HG03558 (cell line): ENCODE results near the gene SRSF2.
"Not testable (repeated sequence)": the region's sequence is repeated elsewhere in the genome, so short reads cannot be mapped to it uniquely, and the experiment has no call there.

Experiments
- ATAC-seq: cut with Tn5 transposase; IDR thresholded peaks from one replicate; pipeline ENCODE4 v1.9.1; 2021; ENCODE audit warnings: moderate number of reproducible peaks; ENCODE audit not compliant: unreplicated experiment; ENCODE audit errors: extremely low read depth

SRSF2 gene

DNA sequence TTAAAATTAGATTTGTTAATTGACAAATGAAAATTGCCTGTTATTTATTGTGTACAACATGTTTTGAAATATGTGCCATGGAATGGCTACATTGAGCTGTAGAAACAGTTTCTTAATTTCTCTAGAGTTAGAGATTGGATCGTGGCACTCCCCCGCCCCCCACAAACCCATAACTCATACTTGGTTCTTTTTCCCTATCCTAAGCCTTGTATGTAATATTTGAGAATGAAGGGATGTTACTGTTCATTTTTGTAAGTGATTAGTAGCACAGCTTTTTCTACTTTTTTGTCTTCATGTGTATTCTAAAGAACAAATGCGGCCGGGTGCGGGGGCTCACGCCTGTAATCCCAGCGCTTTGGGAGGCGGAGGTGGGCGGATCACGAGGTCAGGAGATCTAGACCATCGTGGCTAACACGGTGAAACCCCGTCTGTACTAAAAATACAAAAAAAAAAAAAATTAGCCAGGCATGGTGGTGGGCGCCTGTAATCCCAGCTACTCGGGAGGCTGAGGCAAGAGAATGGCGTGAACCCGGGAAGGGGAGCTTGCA is 2.5 kb upstream of the SRSF2 start:
- not testable (repeated sequence) for ATAC-seq

DNA sequence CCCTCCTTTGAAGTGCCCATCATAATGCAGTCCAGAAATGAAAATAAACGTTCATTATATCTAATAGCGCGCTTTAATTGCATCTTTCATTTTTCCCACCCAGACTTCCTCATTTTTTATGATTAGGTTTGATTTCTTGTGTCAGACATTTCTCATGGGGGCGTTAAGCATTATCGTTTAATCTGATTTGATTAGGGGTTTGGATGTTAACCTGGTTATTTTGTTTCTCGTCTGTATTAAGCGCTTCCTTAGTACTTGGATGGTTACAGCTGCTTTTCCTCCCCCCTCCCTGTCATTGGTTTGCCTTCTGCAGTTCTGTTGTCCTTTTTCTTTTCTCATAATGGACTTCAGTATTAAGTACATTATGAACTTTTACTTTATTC is 1.3 kb upstream of the SRSF2 start:
- ATAC-seq = no peak

DNA sequence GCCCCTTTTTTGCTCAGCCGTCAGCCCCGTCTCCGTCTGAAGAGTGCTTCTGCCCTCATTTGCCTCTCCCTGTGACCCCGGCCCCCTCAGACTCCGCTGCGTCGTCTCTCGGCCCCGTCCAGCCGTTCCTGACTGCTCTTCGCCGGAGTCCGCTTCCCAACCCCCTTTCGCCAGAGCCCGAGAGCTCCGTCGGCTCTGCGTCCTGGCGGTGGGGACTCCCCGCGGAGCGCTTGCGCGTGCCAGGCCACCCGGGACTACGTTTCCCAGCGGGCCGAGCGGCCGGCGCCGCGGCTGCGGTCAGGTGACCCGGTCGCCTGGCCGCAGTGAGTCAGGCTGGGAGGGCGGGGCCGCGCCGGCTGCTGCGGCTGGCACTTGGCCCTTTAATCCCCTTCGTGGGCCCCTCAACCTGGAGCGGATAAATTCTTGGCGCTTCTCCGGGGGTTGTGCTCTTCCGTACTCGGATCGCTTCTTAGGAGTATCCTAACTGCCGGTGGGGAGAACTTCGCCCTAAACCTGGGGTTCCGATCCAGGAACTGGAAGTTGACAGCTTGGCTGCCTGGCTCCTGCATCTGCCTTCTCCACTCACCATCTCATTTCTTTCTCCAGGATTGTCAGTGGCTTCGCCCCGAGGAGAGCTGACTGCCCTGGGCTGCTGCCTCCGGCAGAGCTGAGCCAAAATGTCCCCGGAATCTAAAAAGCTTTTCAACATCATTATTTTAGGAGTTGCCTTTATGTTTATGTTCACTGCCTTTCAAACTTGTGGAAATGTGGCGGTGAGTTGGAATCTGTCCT is 741 bp upstream of the SRSF2 start, which contains the start of gene MFSD11:
Gene MFSD11 (plus strand): TSS at position 444 of the 792 bp plus-strand sequence. CDS start 234 bp downstream, at position 678.
- peak; percentile 22 for ATAC-seq

DNA sequence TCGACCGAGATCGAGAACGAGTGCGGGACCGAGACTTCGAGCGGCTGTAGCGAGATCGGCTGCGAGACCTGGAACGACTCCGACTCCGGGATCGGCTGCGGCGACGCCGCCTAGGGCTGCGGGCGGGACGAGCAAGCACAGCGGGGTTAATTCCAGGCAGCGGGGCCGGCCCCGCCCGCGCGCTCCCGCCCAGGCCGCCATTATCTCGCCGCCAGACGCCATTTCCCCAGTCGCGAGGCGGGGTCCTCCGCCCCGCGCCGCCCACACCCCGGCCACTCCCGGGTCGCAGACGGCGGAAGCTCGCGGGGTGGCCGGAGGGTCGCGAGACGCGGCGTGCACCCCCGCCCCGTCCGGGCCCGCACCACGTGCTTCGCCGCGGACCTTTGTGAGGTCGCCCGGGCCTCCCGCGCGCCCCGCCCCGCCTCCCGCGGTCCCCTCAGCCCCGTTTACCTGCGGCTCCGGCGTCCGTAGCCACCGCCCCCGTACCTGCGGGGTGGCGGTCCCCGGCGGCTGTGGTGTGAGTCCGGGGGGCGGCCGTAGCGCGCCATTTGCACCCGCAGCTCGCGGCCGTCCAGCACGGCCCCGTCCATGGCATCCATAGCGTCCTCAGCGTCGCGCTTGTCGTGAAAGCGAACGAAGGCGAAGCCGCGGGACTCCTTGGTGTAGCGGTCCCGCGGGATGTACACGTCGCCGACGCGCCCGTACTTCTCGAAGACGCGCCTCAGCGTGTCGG is 616 bp downstream of the SRSF2 start:
- ATAC-seq = no peak

DNA sequence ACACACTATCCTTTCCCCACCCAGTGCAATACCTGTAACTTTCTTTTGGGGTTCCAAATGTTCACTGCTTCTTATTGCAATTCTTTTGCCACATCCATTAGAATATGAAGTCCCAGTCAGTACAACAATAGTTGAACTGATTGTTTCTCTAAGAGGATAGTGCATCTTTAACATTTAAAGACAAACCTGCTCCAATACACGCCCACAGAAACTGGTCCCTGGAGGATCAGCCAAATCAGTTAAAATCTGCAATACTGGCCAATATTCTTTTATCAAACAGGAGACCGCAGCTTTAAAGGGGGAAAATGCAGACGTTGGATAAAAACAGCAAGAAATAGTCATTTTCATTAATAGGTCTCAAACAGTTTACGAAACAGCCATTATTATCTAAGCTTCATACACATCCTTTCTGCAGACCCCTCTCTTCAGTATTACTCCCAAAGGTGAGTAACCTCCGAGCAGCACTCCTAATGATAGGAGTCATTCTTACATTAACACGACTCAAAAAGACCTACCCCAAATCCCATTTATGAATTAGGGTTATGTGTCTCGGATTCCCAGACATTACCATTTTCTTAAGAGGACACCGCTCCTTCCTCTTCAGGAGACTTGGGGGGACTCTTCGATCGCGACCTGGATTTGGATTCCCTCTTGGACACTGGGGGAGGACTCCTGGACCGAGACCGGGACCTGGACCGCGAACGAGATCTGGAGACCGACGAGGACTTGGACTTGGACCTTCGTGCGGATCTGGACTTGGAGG is 1.4 kb downstream of the SRSF2 start:
- no peak for ATAC-seq

DNA sequence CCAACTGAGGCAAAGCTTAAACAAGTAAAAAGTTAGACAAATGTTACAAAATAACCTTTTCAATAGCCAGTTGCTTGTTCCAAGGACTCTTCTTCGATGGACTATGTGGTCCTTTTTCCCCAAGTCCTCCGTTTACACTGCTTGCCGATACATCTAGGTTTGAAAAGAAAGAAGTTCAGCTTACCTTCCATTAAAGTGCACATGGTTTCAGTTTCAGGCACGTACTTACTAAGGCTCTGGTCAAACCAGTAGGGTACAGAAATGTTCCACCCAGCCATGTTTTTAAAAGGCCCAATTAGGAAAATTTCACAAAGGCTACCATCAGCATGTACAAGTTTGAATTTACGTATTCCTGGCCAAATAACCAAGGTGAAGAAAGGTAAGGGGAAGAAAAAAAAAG is 2.1 kb downstream of the SRSF2 start:
- ATAC-seq = no peak

DNA sequence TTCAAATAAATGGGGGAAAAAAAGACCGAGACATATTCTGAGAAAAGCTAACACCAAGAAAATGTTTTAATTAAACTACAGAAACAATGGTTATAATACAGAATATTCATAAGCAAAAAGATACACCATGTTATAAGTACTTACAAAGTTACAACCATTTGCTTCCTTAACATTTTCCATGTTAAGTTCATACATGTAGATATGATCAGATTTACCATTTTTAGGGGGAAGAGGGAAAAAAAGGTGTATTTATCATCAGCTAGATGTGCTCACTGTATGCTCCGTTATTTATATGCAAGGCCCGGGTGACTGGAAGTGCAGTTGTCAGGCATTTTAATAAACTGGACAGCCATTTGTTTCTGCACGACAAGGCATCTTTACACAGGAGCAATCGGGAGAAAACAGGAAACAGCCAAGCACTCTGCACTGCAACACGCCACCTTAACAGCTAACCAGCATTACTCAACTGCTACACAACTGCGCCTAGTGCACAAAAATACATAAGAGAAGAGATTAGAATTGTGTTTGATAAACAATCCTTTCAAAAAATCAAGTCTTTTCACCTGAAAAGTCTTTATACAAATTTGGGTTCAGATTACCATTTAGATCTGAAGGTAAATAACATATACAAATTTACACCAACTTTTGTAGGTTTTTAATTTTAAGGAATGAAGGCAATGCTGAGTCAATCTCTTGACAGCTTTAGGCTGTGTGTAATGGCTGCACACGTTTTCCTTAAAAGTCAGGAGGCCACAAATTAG is 2.9 kb downstream of the SRSF2 start:
- ATAC-seq = no peak

DNA sequence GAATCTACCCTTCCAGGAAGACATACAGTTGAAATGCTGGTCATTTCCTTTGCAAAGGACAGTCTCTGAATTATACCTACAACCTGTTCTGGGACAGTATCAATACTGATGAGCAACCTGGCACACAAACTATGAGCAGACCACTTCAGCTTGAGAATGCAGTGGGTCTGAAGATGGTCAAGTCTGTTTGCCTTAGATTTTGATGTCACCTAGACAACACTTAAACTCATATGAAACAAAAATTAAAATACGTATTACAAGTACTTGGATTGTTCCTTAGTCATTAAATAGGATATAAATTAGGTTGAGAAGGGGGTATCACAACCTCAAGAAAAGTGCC is 3.5 kb downstream of the SRSF2 start:
- ATAC-seq = no peak

DNA sequence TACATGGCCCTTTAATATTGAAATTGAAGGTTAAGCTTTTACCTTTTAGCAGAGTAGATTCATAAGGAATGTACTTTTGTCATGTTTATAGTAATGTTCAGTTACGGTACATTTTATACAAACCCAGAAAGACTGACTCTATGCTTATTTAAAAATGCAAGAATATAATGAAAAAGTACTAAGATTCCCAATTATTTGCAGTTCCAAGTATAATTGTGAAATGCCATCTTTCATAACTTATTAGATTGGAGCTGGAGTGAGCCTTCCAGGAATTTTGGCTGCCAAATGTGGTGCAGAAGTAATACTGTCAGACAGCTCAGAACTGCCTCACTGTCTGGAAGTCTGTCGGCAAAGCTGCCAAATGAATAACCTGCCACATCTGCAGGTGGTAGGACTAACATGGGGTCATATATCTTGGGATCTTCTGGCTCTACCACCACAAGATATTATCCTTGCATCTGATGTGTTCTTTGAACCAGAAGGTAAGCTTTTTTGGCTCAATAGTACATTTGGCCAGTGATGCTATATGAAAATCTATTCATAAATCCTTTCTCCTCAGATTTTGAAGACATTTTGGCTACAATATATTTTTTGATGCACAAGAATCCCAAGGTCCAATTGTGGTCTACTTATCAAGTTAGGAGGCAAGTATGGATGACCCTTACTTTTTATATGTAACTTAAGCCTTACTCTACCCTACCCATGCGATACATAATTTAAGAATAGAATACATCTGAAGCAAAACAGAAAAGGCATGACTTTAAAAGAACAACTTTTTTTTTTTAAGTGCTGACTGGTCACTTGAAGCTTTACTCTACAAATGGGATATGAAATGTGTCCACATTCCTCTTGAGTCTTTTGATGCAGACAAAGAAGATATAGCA is 4.2 kb downstream of the SRSF2 start:
- no peak for ATAC-seq

DNA sequence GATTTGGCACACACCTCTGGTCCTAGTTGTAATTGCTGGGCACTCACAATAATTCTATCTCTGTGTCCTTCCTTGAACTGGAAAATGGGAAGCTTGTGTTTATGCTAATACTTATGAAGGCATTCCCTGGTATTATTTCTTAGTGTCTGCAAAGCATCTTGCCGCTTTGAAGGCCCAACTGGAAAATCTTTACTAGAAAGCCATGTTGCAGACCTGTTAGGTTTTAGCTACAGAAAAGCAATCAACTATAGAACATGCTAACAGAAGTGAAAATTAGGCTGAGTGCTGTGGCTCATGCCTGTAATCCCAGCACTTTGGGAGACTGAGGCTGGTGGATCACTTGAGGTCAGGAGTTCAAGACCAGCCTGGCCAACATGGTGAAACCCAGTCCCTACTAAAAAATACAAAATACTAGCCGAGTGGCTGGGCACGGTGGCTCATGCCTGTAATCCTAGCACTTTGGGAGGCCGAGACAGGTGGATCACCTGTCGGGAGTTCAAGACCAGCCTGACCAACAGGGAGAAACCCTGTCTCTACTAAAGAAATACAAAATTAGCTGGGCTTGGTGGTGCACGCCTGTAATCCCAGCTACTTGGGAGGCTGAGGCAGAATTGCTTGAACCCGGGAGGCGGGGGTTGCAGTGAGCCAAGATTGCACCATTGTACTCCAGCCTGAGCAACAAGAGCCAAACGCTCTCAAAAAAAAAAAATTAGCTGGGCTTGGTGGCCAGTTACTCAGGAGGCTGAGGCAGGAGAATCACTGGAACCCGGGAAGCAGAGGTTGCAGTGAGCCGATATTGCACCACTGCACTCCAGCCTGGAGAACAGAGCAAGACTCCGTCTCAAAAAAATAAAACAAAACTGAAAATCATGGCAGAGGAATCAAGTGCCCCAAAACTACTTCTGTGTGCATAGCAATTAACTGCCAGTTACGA is 5.1 kb downstream of the SRSF2 start:
- ATAC-seq = not testable (repeated sequence)

DNA sequence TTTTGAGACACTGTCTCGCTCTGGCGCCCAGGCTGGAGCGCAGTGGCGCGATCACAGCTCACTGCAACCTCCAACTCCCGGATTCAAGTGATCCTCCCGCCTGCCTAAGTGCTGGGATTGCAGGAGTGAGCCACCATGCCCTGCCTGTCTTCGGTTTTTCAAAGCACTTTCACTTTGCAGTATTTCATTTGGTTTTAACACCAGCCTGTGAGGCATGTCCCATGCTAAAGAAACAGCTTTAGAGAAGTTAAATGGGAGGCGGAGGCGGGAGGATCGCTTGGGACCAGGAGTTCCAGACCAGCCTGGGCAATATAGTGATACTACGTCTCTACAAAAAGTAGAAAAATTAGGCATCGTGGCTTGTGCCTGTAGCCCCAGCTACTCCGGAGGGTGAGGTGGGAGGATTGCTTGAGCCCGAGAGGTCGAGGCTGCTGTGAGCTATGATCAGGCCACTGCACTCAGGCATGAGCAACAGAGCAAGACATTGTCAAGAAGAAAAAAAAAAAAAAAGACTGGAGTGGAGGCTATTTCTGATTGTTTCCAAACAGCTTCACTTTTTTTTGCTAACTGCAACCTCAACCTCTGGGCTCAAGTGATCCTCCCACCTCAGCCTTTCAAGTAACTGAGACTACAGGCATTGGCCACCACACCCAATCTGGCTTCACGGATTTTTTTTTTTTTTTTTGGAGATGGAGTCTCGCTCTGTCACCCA is 9.2 kb downstream of the SRSF2 start:
- ATAC-seq = no peak

DNA sequence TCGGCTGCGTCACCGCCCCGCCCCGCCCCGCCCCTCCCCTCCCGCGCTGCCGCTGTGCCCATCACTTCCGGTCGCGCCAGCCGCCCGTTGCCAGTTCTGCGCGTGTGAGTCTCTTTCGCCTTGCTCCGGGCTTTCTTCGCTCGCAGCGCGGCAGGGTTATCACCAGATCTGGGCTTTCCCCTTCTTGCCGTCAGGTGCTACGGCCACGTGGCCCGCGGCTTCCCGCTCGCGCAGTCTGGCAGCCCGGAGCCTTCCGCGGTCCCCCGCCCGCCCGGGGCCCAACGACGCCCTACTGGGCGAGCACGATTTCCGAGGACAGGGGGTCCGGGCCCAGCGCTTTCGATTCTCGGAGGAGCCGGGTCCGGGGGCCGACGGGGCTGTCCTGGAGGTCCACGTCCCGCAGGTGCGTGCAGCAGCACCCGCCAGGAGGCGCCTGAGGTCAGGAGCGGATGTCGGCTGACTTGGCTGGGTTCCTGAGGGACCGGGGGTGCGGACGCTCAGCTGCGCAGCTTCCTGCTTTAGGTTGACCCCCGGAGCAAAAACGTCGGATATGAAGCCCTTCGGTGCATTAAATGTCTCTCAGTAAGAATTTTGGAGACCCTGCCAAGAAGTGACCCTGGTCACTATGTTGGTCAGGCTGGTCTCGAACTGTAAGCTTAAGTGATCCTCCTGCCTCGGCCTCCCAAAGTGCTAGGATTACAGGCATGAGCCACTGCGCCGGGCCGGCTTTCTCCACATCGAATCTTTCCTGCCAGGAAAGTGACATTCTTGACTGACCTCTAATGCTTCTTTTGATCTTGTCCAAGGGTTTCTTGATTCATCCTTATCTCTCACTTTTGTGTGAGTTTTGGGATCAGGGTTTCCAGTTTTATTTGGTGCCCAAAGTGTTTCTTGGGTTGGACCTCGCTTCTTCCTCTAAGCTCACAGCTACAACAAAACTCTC is 10.1 kb downstream of the SRSF2 start, which contains the start of gene METTL23:
Gene METTL23 (plus strand): TSS at position 64 of the 943 bp plus-strand sequence. CDS start 2,872 bp downstream, outside the sequence.
- peak; percentile 33 for ATAC-seq

DNA sequence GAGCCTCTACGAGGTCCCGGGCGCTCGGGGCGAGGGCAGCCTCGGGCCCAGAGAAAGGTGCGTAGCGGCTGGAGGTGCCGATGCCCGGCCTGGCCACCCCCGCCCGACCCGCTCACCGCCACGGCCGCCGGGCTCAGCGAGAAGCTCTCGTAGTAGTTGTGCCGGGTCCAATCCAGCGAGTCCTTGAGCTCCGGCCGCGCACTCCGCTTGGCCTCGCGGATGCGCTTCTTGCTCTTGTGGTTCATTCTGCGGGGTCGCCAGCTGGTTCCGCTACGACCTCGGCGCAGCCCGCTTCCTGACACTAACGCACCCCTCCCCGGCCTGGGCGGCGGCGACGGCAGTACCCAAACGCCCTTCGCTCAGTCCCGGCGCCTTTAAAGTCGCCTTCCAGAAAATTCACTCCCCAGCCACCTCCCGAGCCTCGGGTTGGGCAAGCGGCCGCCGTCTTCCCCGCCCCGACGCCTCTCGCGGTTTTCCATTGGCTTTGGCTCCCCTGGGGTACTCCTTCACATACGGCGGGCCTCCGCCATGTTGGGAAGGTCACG is 10.8 kb downstream of the SRSF2 start, which contains the start of gene JMJD6:
Gene JMJD6 (minus strand): TSS at position 376 of the 545 bp plus-strand sequence. CDS start 131 bp downstream, at position 245.
- peak; percentile 35 for ATAC-seq

DNA sequence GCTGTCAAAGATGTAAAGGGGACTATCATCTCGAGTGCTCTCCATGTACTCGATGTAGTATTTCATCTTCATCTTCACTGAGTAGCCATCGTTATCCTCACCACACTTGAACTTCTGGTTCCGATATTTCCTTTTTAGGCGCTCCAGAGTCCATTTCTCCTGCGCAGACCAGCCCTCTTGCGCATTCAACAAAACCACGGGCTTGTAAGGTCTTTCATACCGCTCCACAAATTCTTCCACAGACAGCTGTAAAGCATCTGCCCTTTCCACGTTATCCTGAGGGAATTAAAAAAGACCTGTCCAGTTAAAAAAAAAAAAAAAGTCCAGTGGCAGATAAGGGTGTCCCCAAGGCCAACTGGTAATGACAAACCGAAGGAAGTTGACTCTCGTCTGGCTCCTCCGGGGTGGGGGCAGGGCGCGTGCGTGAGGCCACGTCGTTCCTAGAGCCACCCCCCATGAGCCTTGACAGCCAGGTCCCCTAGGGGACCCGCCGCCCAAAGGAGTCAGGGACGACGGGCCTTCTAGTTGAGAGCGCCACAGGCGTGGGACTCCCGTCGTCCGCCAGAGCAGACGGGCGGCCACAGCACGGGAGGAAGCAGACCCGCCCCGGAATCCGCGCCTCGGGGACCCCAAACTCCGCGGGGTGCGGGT is 11.4 kb downstream of the SRSF2 start:
- ATAC-seq = peak; percentile 8

DNA sequence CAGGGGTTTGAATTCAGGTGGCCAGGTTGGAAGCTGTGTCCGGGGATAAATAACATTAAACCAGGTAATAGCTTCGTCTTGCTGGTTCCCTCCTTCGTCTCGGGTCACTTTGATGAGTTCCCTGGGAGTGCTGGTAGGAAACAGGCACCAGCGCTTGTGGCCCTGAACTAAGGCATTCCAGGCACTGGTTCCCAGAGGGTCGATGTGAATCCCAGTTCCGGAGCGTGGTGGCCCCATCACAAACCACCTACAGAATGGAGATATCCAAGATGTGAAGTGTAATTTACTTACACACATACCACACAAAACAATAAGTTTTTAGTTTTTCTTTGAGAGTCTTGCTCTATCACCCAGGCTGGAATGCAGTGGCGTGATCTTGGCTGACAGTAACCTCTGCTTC is 13.3 kb downstream of the SRSF2 start:
- no peak for ATAC-seq
